ENCODE data around the gene TCEAL9. TPM values are rescaled to one million over a fixed set of nuclear protein-coding genes. Genes with fewer than 3 reads are reported as not detected.

Gene TCEAL9
- total and polyA plus RNA-seq, 2 donors (not counting 3 experiments of a cell fraction or from before 2014, with no cell fraction given), result 61.7 to 98.3 TPM

DNA sequence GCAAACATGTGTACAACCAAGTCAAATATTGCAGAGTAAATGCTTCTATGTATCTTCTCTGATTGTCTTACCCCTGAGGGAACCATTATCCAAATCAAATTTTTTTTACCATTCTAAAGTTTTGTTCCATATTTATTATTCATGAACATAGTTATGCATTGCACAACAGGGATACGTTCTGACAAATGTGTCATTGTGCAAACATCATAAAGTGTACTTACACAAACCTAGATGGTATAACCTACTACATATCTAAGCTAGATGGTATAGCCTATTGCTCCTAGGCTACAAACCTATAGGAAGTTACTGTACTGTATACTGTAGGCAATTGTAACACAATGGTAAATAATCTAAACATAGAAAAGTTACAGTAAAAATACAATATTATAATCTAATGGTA is 43.4 kb downstream of the TCEAL9 start:
- no peaks in the 10 kb centered on the region for H3K9me3 ChIP-seq (replicated peaks; ENCODE audit: control insufficient read depth, insufficient read depth, low read length)
- H3K9ac ChIP-seq (replicated peaks; ENCODE audit: extremely low read depth, insufficient read depth, low read length), result no peak overlapping the region
- TF ChIP-seq FOS (IDR thresholded peaks at IDR 0.05; ENCODE audit: borderline replicate concordance, insufficient read depth, low read length) (no peak), JUN (IDR thresholded peaks at IDR 0.05; ENCODE audit: borderline replicate concordance, insufficient read depth, insufficient read length, low read depth) (no peak), EZH2 (IDR thresholded peaks at IDR 0.05; ENCODE audit: borderline replicate concordance, low read depth, low read length, severe bottlenecking) (no peak), POLR2AphosphoS5 (IDR thresholded peaks at IDR 0.05; ENCODE audit: insufficient read depth, low read depth, low read length) (no peak), POLR2A (IDR thresholded peaks at IDR 0.05; ENCODE audit: low read depth, low read length) (no peak), GATA2 (IDR thresholded peaks at IDR 0.05; ENCODE audit: insufficient read depth, insufficient read length, low read depth, low read length) (no peak), MYC (IDR thresholded peaks at IDR 0.05; ENCODE audit: low read depth, low read length) (no peak)
- TF ChIP-seq, protein P1, sequence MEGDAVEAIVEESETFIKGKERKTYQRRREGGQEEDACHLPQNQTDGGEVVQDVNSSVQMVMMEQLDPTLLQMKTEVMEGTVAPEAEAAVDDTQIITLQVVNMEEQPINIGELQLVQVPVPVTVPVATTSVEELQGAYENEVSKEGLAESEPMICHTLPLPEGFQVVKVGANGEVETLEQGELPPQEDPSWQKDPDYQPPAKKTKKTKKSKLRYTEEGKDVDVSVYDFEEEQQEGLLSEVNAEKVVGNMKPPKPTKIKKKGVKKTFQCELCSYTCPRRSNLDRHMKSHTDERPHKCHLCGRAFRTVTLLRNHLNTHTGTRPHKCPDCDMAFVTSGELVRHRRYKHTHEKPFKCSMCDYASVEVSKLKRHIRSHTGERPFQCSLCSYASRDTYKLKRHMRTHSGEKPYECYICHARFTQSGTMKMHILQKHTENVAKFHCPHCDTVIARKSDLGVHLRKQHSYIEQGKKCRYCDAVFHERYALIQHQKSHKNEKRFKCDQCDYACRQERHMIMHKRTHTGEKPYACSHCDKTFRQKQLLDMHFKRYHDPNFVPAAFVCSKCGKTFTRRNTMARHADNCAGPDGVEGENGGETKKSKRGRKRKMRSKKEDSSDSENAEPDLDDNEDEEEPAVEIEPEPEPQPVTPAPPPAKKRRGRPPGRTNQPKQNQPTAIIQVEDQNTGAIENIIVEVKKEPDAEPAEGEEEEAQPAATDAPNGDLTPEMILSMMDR (IDR thresholded peaks at IDR 0.05; ENCODE audit: extremely low read depth in 1 of 2, insufficient read depth in 1 of 2, low read depth in 1 of 2, low read length in 2 of 2), result no peak
- TF ChIP-seq, protein P2, sequence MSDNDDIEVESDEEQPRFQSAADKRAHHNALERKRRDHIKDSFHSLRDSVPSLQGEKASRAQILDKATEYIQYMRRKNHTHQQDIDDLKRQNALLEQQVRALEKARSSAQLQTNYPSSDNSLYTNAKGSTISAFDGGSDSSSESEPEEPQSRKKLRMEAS (IDR thresholded peaks at IDR 0.05; ENCODE audit: insufficient read depth, insufficient read length), result no peak
- POLR2A ChIA-PET, result no interaction called here
- FAIRE-seq, result no peak
- peaks cover 35% of the 10 kb centered on the region for H3K4me1 ChIP-seq (ENCODE audit: control insufficient read depth, extremely low read depth, insufficient read depth, low read length)
- H3K9me1 ChIP-seq (replicated peaks; ENCODE audit: control insufficient read depth, extremely low read depth, insufficient read depth, low read length), result no peaks in the 10 kb centered on the region
- H2AFZ ChIP-seq (ENCODE audit: low read depth, low read length), result no peak overlapping the region
- H3K4me3 ChIP-seq (replicated peaks in 1 of 3; ENCODE audit: insufficient read depth in 1 of 3, low read depth in 1 of 3, low read length in 3 of 3), result no peak overlapping the region
- dilution Hi-C loops (cut with MboI; ENCODE audit: extremely low pct_ligation_motif_present, low sequenced_read_pairs), result no loop called here
- H3K4me2 ChIP-seq (ENCODE audit: insufficient read depth, low read length), result no peak overlapping the region
- no peak overlapping the region for H3K27ac ChIP-seq (ENCODE audit: insufficient read depth, low read depth, low read length)
- no peaks in the 10 kb centered on the region for H4K20me1 ChIP-seq (replicated peaks; ENCODE audit: control insufficient read depth, extremely low read depth, insufficient read depth, low read length)
- BruUV-seq (replicated peaks), result no TSS peak
- CTCF ChIA-PET, result no interaction called here
- H3K36me3 ChIP-seq (ENCODE audit: control insufficient read depth in 2 of 2, extremely low read depth in 1 of 2, insufficient read depth in 2 of 2, low read length in 2 of 2), result no peaks in the 10 kb centered on the region
- H3K27me3 ChIP-seq (ENCODE audit: control insufficient read depth in 2 of 2, insufficient read depth in 2 of 2, low read length in 2 of 2), result no peaks in the 10 kb centered on the region
- H3K79me2 ChIP-seq (ENCODE audit: control insufficient read depth, insufficient read depth, low read length), result no peaks in the 10 kb centered on the region
- intact Hi-C loops (cut with micrococcal nuclease), result no loop called here
- DNase-seq (ENCODE audit: low read depth, low spot score), result no peak

Data from endothelial cell of umbilical vein (primary cell).